GM18502 (cell line): ENCODE measurements around the gene BPIFB2.
"Not testable (repeated sequence)": the region's sequence is repeated elsewhere in the genome, so short reads cannot be mapped to it uniquely, and the experiment has no call there.

Source experiments
- ATAC-seq: cut with Tn5 transposase; IDR thresholded peaks from one replicate; pipeline ENCODE4 v1.9.1; 2021; ENCODE audit warnings: mild to moderate bottlenecking; ENCODE audit not compliant: unreplicated experiment, poor library complexity

BPIFB2 gene

GRCh38 chr20:33007376-33008335, at the start of gene BPIFB2:
Gene BPIFB2, plus strand, starts transcription at chr20:33007704. Its CDS starts 871 bp downstream, at chr20:33008575.
- ATAC-seq = no peak

- ATAC-seq = no peak
Measured at GRCh38 chr20:32958574-32958973, 48.9 kb upstream of the BPIFB2 start.

DNA sequence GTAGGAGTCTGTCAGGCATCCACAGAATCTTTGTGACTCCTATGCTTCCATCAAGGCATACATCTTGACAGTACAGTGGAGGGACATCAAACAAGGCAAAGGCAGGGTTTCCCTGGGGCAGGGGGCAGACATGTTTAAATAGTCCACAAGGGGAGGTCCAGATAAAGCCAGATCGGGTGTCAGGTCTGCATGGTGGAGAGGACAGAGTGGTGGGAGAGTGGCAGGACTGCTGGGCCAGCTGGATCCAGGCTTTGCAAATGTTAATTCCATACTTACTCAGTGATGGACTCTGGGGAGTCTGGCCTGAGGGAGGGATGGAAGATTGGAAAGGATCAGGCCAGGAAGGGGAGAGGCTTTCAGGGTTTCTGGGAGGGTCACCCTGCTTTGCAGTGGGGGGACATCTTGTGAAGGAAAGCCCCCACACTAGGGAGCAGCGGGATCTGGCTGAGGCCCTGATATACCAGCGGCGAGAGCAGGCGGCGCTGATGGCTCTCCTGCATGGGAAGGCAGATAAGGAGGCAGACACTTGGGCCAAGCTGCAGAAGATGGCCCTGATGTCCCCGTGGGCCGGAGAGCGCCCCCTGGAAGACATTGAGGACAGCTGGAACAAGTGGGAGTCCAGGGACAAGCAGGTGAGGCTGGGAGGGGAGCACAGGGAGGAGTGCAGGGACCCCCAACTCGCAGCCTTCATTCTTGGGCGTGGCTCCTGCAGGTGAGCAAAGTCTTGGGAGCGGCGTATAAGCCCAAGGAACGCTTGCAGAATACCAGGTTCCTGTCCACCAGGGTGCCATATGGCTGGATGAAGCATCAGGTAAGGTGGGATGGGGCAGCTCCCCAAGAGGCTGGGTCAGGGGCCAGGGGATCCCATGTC, 47.9 kb upstream of the BPIFB2 start:
- ATAC-seq = no peak

DNA sequence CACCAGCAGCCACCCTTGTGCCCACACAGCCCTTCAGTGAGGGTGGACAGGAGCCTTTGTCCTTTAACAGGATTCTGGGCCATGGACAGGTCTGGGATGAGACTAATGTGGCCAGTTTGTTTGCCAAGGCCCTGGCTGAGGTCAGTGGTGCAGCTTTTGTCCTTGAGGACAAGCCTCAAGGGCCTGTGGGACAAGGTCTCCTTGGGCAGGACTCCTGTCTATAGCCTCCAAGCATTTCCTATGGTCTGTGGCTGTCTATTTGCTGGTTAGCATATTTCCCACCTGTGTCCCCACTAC, 47.3 kb upstream of the BPIFB2 start:
- no peak for ATAC-seq

DNA sequence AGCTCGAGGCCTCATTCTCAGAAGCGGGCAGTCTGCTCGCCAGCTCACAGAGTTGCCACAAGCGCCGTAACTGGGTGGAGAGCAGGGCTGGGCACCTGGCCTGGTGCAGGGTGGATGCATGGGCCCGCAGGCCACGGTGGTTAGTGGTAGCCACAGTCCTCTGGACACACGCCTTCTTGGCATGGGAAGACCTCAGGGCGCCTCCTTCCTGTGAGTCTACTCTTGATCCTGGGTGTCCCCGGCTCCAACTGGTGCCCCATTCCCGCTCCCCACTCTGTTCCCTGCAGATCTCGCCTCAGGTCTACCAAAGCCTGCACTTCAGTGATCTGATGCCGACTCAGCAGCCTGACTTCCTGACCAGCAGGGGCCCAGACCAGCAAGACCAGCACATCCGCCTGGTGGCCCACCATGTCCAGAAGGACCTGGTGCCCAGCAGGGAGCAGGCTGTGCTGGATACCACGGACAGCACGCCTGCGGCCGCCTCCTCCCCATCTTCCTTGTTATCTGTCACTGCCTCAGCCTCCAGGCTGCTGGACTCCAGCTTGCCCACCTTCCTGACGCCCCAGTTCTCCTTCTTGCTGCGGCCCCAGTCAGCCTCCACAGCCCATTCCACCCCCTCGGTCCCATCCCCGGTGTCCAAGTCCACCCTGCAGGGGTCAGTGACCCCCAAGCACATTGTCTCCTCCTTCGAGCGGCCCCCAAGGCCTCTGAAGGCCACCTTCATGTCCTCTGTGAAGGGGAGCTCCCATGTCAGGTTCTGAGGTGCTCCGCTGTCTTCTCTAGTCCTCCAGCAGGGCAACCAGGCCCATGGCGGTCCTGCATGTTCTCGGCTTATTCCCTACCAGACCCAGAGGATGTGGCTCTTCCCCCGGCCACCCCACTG, 46.4 kb upstream of the BPIFB2 start:
- ATAC-seq = no peak

DNA sequence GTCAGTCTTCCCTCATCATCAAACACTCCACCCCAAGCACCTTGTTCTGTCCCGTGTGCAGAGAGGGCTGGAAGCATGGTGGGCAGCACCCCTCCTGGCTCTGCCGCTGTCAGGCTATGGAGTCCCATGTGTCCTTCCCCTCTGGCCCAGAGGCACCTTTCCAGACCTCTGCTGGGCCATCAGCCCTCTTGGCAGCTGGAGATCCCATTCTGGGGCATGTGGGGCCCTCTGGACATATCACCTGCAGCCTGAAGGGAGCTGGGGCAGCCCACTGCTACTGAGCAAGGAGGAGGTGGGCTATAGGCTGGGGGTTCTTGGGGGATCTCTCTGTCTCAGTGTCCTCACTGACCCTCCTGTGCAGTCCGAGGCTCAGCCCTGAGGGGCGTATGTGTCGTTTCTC, 45.5 kb upstream of the BPIFB2 start:
- ATAC-seq = no peak

GRCh38 chr20:32962646-32963045, 44.9 kb upstream of the BPIFB2 start:
- ATAC-seq = not testable (repeated sequence)

DNA sequence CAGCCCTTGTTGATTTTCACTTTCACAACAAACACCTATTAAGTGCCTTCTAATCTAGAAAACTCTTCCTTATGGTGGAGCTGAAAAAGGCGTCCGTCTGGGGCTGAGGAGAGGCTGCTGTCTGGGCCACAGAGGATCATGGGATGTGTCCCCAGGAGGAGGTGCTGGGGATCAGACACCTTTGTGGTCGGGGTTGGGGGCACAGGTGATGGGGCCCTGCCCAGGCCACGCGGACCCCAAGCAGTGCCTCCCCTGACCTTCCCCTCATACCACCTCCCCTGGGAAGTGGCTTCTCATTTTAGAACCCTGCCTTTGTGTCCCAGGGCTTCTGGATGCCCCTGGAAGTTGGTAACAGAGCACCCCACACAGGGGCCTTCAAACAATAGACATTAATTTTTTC, 44.3 kb upstream of the BPIFB2 start:
- ATAC-seq = no peak

GRCh38 chr20:32964575-32964974, 42.9 kb upstream of the BPIFB2 start:
- ATAC-seq = no peak

DNA sequence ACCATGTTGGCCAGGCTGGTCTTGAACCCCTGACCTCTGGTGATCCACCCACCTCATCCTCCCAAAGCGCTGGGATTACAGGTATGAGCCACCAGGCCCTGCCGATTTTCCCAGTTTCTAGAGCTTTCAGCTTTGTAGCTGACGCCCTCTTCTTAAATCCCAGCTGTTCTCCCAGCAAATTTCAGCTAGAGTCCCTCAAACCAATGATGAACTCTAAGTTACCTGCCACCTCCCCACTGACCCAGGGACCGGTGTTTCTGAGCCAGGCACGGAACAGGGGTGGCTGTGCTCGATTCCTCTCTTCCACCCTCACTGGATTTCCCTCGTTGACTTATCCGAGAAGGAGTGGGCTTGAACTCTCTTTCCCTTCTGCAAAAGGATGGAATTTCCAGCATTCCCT, 42.4 kb upstream of the BPIFB2 start:
- ATAC-seq = no peak

DNA sequence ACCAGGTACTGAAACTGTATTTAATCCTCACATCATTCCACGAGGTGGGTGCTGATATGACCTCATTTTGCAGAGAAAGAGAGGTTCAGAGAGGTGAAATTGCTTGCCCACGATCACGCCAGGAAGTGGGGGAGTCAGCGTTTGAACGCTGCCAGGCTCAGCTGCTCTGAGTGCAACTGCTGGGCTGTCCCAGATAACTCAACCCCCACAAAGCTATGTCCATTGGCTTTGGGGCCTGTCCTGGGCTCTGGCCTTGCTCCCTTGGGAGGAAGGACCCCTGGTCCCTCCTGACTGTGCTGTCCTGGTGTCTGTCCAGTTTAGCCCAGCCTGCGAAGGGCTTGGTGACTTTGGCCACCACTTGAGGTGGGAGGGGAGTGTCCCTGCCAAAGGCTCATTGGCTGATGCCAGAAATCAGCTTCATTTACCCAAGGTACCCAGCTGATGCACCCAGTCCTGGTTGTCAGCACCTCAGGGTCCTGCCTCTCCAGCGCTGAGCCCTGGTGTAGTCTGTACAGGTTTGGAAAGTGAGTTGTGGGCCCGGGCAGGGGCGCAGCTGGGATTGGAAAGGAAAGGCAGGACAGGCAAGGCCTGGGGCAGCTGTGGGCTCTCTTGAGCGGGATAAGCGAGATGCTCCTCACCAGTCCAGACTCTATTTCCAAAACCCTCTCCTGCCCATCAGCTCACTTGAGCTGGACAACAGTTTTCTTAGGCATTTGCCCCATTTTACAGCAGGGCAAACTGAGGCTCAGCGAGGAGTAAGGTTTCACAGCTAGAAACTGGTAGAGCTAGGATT, 41.7 kb upstream of the BPIFB2 start:
- ATAC-seq = no peak

GRCh38 chr20:32966382-32966781, 41.1 kb upstream of the BPIFB2 start:
- no peak for ATAC-seq

DNA sequence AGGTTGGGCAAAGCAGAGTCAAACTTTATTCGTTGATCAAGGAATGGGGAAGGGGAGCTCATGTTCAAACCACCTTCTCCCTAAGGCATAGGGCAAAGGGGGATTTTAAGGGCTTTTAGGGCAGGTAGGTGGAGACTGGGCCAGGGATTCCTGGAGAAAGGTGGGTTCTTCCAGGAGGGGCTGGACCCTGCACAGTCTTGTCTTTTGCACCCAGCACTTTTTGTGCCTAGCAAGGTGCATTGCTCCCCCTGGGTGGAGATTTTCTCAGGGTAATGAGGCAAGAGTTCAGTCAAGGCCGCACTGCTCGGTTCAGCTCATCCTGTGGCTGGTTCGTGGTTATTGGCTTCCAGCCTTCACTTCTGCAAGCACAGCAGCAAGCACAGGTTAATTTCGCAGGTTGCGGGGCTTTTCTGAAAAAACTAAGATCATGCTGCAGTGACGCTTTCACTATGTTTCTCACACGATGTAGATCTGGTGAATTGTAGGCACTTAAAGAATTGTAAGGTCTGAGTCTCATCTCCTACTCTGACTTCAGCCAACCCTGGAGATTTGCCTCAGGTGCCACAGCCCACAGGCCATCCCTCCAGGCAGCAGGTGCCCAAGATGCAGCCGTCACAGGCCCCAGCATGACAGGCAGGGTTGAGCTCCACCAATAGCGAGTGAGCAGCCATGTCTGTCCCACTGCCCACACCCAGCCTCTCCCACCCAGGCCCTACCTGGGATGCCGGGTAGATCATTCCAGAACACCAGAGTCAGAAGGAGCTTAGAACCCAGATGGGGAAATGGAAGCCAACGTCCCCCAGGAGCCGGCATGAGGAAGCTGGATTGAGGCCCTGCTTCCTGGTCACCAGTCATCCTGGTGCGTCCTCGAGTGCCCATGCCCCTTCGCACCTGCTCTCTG, 40.4 kb upstream of the BPIFB2 start:
- peak; percentile 52 for ATAC-seq

DNA sequence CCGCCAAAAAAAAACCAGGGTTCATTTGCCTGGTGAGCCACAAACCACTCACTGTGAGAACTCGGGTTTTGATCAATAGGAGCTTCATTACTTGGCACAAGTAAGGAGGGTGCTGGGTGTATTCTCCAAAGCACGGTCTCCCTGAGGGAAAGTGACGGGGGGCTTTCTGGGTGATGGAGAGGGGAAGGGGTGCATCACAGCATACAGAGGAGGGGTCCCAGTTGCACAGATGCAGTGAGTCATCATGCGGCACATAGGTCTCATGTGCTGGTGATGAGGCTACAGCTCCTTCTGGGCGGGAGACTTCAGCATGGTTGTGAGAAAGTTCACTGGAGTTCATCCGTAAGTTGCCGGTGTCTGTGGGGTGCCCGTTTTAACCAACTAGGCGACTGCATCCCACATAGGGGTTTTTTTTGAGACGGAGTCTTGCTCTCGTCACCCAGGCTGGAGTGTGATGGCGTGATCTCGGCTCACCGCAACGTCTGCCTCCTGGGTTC, 39.5 kb upstream of the BPIFB2 start:
- ATAC-seq = no peak

DNA sequence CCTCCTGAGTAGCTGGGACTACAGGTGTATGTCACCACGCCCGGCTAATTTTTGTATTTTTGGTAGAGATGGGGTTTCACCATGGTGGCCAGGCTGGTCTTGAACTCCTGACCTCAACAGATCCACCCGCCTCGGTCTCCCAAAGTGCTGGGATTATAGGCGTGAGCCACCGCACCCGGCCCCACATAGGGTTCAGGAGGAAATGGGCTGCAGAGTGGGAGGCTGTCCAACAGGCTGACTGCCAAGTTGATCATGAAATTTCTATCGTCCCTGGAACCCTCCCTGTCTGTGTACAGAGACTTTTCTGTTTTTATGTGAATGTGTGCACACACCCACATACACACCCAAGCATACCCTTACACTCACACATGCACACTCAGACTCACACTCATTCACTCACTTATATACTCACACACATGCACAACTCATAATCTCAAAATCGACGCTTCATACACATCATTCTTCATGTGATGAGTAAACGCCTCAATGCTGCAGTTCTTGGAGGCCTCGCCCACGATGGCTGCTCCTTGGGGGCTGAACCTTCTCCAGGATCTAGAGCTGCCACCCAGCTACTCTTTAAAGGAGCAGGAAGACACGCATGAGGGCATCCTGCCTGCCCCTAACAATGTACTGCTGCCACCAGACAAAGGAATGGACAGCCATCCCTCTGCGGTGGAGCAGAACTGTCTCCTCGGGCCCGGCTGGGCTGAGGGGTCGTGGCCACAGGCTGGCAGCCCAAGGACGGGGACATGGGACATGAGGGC, 38.8 kb upstream of the BPIFB2 start:
- no peak for ATAC-seq

DNA sequence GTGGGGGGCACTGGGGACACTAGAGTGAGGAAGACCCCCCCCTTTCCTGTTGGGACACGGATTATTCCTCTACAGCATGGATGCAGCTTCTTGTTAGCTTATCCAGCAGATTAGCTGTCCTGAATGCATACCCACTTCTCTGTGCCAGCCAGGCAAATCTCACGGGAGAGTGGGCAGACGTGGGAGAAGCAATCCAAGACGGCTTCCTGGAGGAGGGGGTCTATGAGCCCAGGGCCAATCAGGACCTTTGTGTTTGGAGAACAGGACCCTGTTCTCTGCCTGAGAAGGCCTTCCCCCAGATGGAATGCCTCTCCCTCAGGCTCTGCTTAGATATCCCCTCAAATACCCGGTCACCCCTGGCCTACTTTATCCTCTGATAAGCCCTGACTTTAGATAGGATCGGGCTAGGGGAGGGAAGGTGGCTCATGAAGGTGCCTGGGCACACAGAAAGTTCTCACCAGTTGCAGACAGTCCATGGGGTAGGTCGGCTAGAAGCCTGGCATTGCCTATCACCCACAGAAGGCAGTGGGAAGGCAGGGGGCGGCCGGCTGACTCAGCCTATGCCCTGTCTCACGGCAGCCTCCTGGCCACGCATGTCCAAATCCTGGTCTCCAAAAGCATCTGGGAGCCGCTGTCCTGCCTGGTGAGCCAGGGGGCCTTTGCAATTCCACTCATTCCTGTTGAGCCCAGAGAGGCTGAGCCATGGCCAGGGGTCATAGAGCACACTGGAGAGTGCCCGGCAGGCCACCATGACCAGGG, 38.0 kb upstream of the BPIFB2 start:
- no peak for ATAC-seq
